PFSK-1 (cell line): ENCODE data around the gene NEGR1.

Experiments
- FOXP2 ChIP-seq: optimal IDR thresholded peaks from 2 replicates; pipeline ENCODE3; 2011; ENCODE audit warnings: borderline replicate concordance, control low read depth, inconsistent platforms; ENCODE audit not compliant: insufficient read depth; ENCODE audit errors: extremely low read length, extremely low read depth
- POLR2AphosphoS5 ChIP-seq: IDR thresholded peaks from 2 replicates; pipeline ENCODE4 v1.6.1; 2012; ENCODE audit warnings: low read depth, mild to moderate bottlenecking, control low read depth, low read length, moderate library complexity
- REST ChIP-seq, 2 experiments: IDR thresholded peaks; 2 replicates each; pipeline versions ENCODE4 v1.6.1 to v1.8.0; 2011 to 2012; ENCODE audit warnings: low read depth in 2 of 2, low read length in 2 of 2, control low read depth in 1 of 2, inconsistent platforms in 1 of 2, mild to moderate bottlenecking in 1 of 2, moderate library complexity in 1 of 2; ENCODE audit not compliant: insufficient read depth in 1 of 2
- SIN3A ChIP-seq: IDR thresholded peaks from 2 replicates; pipeline ENCODE4 v1.6.1; 2012; ENCODE audit warnings: mild to moderate bottlenecking, low read length, moderate library complexity, borderline replicate concordance; ENCODE audit not compliant: insufficient read depth
- TAF1 ChIP-seq: IDR thresholded peaks from 2 replicates; pipeline ENCODE4 v1.6.1; 2012; ENCODE audit warnings: low read length, control low read depth, borderline replicate concordance; ENCODE audit not compliant: insufficient read depth

The NEGR1 gene

GRCh38 chr1:71695821-71696220 lies 586.5 kb downstream of the NEGR1 start:
- TF ChIP-seq SIN3A (no peak), TAF1 (no peak)

- no peak for TF ChIP-seq POLR2AphosphoS5
- no peak for TF ChIP-seq TAF1
- TF ChIP-seq FOXP2, result no peak
Observed at GRCh38 chr1:71695084-71695483, 587.3 kb downstream of the NEGR1 start.

- TF ChIP-seq POLR2AphosphoS5 (no peak), TAF1 (no peak), REST (IDR thresholded peaks at IDR 0.05; ENCODE audit: insufficient read depth in 1 of 2, low read depth in 2 of 2, low read length in 2 of 2) (no peak), SIN3A (no peak), FOXP2 (no peak)
Observed at GRCh38 chr1:71693581-71693980, 588.8 kb downstream of the NEGR1 start.

GRCh38 chr1:71689635-71690034 lies 592.7 kb downstream of the NEGR1 start:
- TF ChIP-seq FOXP2 (no peak), TAF1 (no peak), REST (IDR thresholded peaks at IDR 0.05; ENCODE audit: insufficient read depth in 1 of 2, low read depth in 2 of 2, low read length in 2 of 2) (no peak), SIN3A (no peak)

- TF ChIP-seq POLR2AphosphoS5 (no peak), SIN3A (no peak), TAF1 (no peak), FOXP2 (no peak)
Observed at GRCh38 chr1:71687376-71687775, 595.0 kb downstream of the NEGR1 start.

GRCh38 chr1:71676979-71677925 lies 605.1 kb downstream of the NEGR1 start:
- no peak for TF ChIP-seq REST (IDR thresholded peaks at IDR 0.05; ENCODE audit: insufficient read depth in 1 of 2, low read depth in 2 of 2, low read length in 2 of 2)
- TF ChIP-seq POLR2AphosphoS5, result no peak
- no peak for TF ChIP-seq FOXP2

- TF ChIP-seq SIN3A (no peak), FOXP2 (no peak), REST (IDR thresholded peaks at IDR 0.05; ENCODE audit: insufficient read depth in 1 of 2, low read depth in 2 of 2, low read length in 2 of 2) (no peak), POLR2AphosphoS5 (no peak), TAF1 (no peak)
Observed at GRCh38 chr1:71668065-71668464, 614.3 kb downstream of the NEGR1 start.
